Chondrocyte (in vitro differentiated cells): ENCODE measurements around the gene HSD3B7. TPM values are rescaled to one million over a fixed set of nuclear protein-coding genes. Genes with fewer than 3 reads are reported as not detected.

Source experiments
- total RNA-seq: library from RNA; stranded (reverse); gene quantifications from 3 replicates; pipeline ENCODE4 v1.2.1, GENCODE V29; 2021

HSD3B7 gene
- total RNA-seq, 1 donor from 2014 or later = 12.3 TPM

Other genes with a start within 250 kb of the HSD3B7 start
- 18.8 to 28.1 TPM (median 19.0 TPM) in 3 replicates for gene PHKG2, start 236.8 kb upstream of the HSD3B7 start, total RNA-seq
- 6.3 to 10.0 TPM (median 7.1 TPM) in 3 replicates for gene CFAP119, start 223.1 kb upstream of the HSD3B7 start, total RNA-seq
- gene RNF40, start 222.9 kb upstream of the HSD3B7 start, total RNA-seq = 71.1 to 104 TPM (median 78.6 TPM) in 3 replicates
- gene ZNF629, start 198.0 kb upstream of the HSD3B7 start, total RNA-seq = 18.8 to 20.2 TPM (median 18.9 TPM) in 3 replicates
- 34.6 to 37.5 TPM (median 37.3 TPM) in 3 replicates for gene BCL7C, start 91.1 kb upstream of the HSD3B7 start, total RNA-seq
- 3.7 to 5.7 TPM (median 4.2 TPM) in 3 replicates for gene CTF1, start 88.6 kb upstream of the HSD3B7 start, total RNA-seq
- gene FBXL19, start 61.6 kb upstream of the HSD3B7 start, total RNA-seq = 19.4 to 21.5 TPM (median 20.5 TPM) in 3 replicates
- 10.3 to 16.0 TPM (median 15.6 TPM) in 3 replicates for gene ORAI3, start 36.1 kb upstream of the HSD3B7 start, total RNA-seq
- 15.0 to 18.0 TPM (median 15.8 TPM) in 3 replicates for gene SETD1A, start 27.5 kb upstream of the HSD3B7 start, total RNA-seq
- gene STX1B, start 25.4 kb downstream of the HSD3B7 start, total RNA-seq = 1.4 to 4.0 TPM (median 1.7 TPM) in 3 replicates
- 43.4 to 54.1 TPM (median 48.0 TPM) in 3 replicates for gene STX4, start 48.4 kb downstream of the HSD3B7 start, total RNA-seq
- 14.1 to 18.9 TPM (median 15.2 TPM) in 3 replicates for gene ZNF668, start 89.0 kb downstream of the HSD3B7 start, total RNA-seq
- 13.8 to 17.3 TPM (median 15.2 TPM) in 3 replicates for gene ZNF646, start 89.2 kb downstream of the HSD3B7 start, total RNA-seq
- gene PRSS53, start 103.7 kb downstream of the HSD3B7 start, total RNA-seq = 3.3 to 7.0 TPM (median 5.9 TPM) in 3 replicates
- 167 to 199 TPM (median 193 TPM) in 3 replicates for gene VKORC1, start 109.6 kb downstream of the HSD3B7 start, total RNA-seq
- 36.3 to 44.5 TPM (median 41.9 TPM) in 3 replicates for gene BCKDK, start 123.2 kb downstream of the HSD3B7 start, total RNA-seq
- 28.3 to 43.2 TPM (median 34.7 TPM) in 3 replicates for gene KAT8, start 132.5 kb downstream of the HSD3B7 start, total RNA-seq
- gene PRSS8, start 150.5 kb downstream of the HSD3B7 start, total RNA-seq = not detected in 3 replicates
- gene PRSS36, start 164.9 kb downstream of the HSD3B7 start, total RNA-seq = 0.35 to 0.39 TPM in 2 of 3 replicates, not detected in the other
- 226 to 414 TPM (median 231 TPM) in 3 replicates for gene FUS, start 194.9 kb downstream of the HSD3B7 start, total RNA-seq
- 2.7 to 2.9 TPM (median 2.8 TPM) in 3 replicates for gene PYCARD, start 217.6 kb downstream of the HSD3B7 start, total RNA-seq
- not detected in 3 replicates for gene TRIM72, start 228.9 kb downstream of the HSD3B7 start, total RNA-seq
- not detected in 3 replicates for gene PYDC1, start 231.9 kb downstream of the HSD3B7 start, total RNA-seq